Lower leg skin (tissue), 3 donors: ENCODE results near the gene EID3.

ENCODE experiments used
- CTCF ChIP-seq, 3 donors: fragments of 450-650 bp; IDR thresholded peaks; one replicate each; pipeline ENCODE4 v1.5.1; 2016; ENCODE audit warnings: antibody characterized with exemption in 3 of 3, mild to moderate bottlenecking in 3 of 3, moderate library complexity in 2 of 3
- POLR2A ChIP-seq, 2 donors: fragments of 450-650 bp; IDR thresholded peaks; one replicate each; pipeline ENCODE4 v1.6.1; 2016 to 2017; ENCODE audit warnings: antibody characterized with exemption in 2 of 2, mild to moderate bottlenecking in 1 of 2, moderate library complexity in 1 of 2

- TF ChIP-seq CTCF (IDR thresholded peaks at IDR 0.05): no peak
- no peak for TF ChIP-seq POLR2A (IDR thresholded peaks at IDR 0.05)
Measured at GRCh38 chr12:104315326-104316224, 12.0 kb downstream of the EID3 start.
